ENCODE measurements around the gene TMEM266.
A peak's percentile ranks its signal among the peaks of the same experiment; 100 is the strongest.
"Not testable (repeated sequence)": the region's sequence is repeated elsewhere in the genome, so short reads cannot be mapped to it uniquely, and the experiment has no call there.

The TMEM266 gene

DNA sequence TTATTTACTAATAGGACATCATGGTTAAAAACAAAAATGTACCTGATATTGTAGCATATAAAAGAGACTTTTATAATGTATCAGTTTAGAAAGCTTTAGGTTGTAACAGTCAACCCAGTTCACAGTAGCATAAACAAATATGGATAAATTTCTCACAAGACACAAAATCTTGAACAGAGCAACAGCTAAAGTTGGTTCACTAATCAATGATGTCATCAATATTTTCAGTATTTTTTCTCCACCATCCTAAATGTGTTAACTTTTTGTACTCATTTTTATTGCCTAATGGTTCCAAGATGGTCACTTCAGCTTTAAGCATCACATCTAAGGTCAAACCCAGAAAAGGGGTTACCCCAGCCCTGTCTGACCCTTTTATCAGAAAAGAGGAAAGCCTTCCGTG, 26.3 kb upstream of the TMEM266 start:
- DNase-seq (ENCODE audit: extremely low read depth, low read depth): no peak
- H3K4me3 ChIP-seq (replicated peaks; ENCODE audit: low read depth, low read length): no peak overlapping the region
- TF ChIP-seq, protein P1, sequence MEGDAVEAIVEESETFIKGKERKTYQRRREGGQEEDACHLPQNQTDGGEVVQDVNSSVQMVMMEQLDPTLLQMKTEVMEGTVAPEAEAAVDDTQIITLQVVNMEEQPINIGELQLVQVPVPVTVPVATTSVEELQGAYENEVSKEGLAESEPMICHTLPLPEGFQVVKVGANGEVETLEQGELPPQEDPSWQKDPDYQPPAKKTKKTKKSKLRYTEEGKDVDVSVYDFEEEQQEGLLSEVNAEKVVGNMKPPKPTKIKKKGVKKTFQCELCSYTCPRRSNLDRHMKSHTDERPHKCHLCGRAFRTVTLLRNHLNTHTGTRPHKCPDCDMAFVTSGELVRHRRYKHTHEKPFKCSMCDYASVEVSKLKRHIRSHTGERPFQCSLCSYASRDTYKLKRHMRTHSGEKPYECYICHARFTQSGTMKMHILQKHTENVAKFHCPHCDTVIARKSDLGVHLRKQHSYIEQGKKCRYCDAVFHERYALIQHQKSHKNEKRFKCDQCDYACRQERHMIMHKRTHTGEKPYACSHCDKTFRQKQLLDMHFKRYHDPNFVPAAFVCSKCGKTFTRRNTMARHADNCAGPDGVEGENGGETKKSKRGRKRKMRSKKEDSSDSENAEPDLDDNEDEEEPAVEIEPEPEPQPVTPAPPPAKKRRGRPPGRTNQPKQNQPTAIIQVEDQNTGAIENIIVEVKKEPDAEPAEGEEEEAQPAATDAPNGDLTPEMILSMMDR (IDR thresholded peaks at IDR 0.05; ENCODE audit: low read depth, low read length, missing control alignments): no peak

DNA sequence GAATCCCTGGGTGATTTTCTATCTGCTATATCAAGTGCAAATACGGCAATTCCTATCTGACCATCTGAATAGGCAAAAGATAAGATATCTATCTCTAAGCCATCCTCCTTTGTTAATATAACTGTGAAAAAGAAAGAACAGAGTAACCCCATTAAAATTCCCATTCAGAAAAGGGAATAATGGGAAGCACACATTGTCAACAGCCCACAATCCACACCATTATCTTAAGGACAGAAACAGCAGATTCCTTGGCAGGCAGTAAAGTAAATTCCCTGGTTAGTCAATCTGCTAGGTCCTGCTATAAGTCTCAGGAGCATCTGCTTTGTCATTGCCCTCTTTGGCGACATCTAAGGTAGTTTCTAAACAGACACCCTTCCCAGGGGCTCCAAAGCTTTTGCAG, 25.7 kb upstream of the TMEM266 start:
- H3K4me3 ChIP-seq (replicated peaks; ENCODE audit: low read depth, low read length): no peak overlapping the region
- no peak for DNase-seq (ENCODE audit: extremely low read depth, low read depth)
- TF ChIP-seq, protein P1 (IDR thresholded peaks at IDR 0.05; ENCODE audit: low read depth, low read length, missing control alignments): no peak

DNA sequence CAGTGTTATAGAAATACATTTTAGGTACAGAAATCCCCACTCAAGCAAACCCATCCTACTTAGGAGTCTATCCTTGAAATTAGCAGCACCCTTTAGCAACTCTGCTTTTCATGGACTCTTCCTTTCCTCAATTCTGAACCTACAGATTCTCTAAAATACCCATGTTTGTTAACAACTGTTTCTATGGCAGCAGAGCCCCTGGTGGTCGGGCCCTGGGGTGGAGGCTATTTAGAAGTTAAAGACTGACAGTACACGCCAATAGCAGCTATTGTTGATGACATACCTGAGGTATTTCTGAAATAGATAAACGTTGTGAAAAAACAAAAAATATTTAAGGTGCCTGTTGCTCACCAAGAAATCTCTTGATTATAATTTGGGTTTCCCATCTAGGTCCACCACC, 24.2 kb upstream of the TMEM266 start:
- TF ChIP-seq, protein P1 (IDR thresholded peaks at IDR 0.05; ENCODE audit: low read depth, low read length, missing control alignments): no peak
- DNase-seq (ENCODE audit: extremely low read depth, low read depth): no peak
- no peak overlapping the region for H3K4me3 ChIP-seq (replicated peaks; ENCODE audit: low read depth, low read length)

DNA sequence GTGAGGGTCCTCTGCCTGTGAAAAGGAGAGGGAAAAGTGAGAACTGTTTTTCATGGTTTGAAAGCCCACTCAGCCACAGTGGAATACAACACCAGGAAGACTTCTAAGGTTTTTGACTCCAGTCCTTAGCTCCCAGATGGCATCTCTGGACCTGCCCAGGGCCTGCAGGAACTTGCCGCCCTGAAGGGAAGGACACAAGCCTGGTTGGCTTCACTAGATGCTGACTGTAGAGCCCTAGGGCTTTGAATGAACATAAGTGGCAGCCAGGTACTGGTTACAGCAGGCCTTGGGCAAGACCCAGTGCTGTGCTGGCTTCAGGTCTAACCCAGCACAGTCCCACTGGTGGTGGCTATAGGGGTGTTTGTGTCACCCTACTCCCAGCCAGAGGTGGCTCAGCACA, 21.3 kb upstream of the TMEM266 start:
- TF ChIP-seq, protein P1 (IDR thresholded peaks at IDR 0.05; ENCODE audit: low read depth, low read length, missing control alignments): no peak
- no peak overlapping the region for H3K4me3 ChIP-seq (replicated peaks; ENCODE audit: low read depth, low read length)
- no peak for DNase-seq (ENCODE audit: extremely low read depth, low read depth)

DNA sequence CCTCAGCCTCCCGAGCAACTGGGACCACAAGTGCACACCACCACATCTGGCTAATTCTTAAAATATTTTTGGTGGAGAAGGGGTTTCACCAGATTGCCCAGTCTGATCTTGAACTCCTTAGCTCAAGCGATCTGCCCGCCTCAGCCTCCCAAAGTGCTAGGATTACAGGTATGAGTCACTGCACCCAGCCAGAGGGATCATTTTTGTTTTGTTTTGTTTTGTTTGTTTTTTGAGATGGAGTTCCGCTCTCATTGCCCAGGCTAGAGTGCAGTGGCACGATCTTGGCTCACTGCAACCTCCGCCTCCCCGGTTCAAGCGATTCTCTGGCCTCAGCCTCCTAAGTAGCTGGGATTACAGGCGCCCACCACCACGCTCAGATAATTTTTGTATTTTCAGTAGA, 5.6 kb upstream of the TMEM266 start:
- DNase-seq (ENCODE audit: extremely low read depth, low read depth); H3K4me3 ChIP-seq (replicated peaks; ENCODE audit: low read depth, low read length): not testable (repeated sequence)

DNA sequence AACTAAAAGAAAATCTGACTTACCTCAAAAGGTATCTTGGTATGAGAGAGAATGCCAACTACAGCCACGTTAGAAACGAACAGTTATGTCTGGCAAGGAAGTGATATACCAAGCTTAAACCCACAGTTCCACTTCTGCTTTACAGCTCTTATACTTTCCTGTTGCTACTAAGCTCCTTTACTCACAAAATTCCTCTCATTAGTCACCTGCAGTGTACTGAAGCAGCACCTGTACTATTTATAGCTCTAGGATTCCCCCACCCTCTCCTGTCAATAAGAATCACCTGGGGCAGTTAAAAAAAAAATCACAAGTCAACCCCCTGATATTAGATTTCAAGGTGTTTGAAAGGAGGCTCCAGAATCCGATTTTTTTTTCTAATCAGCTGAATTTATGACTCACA, 2.9 kb upstream of the TMEM266 start:
- TF ChIP-seq, protein P1 (IDR thresholded peaks at IDR 0.05; ENCODE audit: low read depth, low read length, missing control alignments): no peak
- no peak overlapping the region for H3K4me3 ChIP-seq (replicated peaks; ENCODE audit: low read depth, low read length)
- DNase-seq (ENCODE audit: extremely low read depth, low read depth): no peak

DNA sequence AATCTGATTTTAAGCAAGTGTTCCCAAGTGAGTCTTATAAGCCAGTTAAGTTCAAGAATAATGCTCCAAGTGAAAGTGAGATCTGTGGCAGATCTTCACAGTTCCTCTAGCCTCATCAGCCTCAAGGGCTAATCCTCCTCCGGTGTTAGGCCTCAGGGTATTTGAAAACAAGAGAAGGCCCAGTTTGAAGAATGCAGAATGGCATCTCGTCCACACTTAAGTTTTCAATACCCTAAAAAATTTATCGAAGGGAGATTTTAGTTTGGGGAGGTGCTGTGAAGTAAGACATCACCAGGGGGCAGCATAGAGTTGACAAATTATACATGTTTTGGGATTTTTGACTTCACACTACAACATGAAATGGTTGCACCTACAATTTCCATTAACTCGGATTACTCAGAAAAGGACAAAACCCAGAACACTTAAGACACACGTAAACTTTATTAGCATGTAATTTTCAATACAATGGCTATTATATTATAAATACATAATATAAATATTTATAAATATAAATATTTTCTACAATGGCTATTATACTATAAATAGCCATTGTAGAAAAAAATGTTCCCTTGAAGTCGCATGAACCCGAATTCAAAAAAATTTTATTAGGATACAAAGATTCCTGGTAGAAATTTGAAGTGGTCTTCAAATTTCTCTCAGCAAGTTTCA, 2.3 kb upstream of the TMEM266 start:
- TF ChIP-seq, protein P1 (IDR thresholded peaks at IDR 0.05; ENCODE audit: low read depth, low read length, missing control alignments): peak; percentile 67
- peak; percentile 14 for DNase-seq (ENCODE audit: extremely low read depth, low read depth)
- no peak overlapping the region for H3K4me3 ChIP-seq (replicated peaks; ENCODE audit: low read depth, low read length)

Measured in HFF-Myc (cell line).